Liver (tissue), 9 donors: ENCODE results near the gene VEPH1. TPM values are rescaled to one million over a fixed set of nuclear protein-coding genes. Genes with fewer than 3 reads are reported as not detected.

ENCODE experiments used
- DNase-seq: peaks from one replicate; pipeline ENCODE4 v3.0.0-alpha.2; 2017; ENCODE audit warnings: low spot score
- H3K27ac ChIP-seq, 2 donors: one replicate each; pipeline ENCODE4 v1.7.0; 2013; ENCODE audit warnings: inconsistent platforms in 2 of 2, low read length in 2 of 2, control low read depth in 1 of 2, low read depth in 1 of 2, mild to moderate bottlenecking in 1 of 2
- H3K27me3 ChIP-seq, 4 donors: one replicate each; pipeline versions ENCODE4 v1.6.1 to v1.7.0; 2013; ENCODE audit warnings: low read length in 3 of 4, inconsistent platforms in 1 of 4, mild to moderate bottlenecking in 1 of 4, moderate library complexity in 1 of 4; ENCODE audit not compliant: control insufficient read depth in 4 of 4, insufficient read depth in 4 of 4
- H3K36me3 ChIP-seq, 4 donors: one replicate each; pipeline versions ENCODE4 v1.6.1 to v1.7.0; 2013; ENCODE audit warnings: low read length in 3 of 4, mild to moderate bottlenecking in 3 of 4, low read depth in 1 of 4, moderate library complexity in 1 of 4; ENCODE audit not compliant: control insufficient read depth in 4 of 4, insufficient read depth in 3 of 4
- H3K4me1 ChIP-seq, 4 donors: one replicate each; pipeline versions ENCODE4 v1.6.1 to v1.7.0; 2013; ENCODE audit warnings: low read length in 3 of 4, mild to moderate bottlenecking in 3 of 4, moderate library complexity in 1 of 4; ENCODE audit not compliant: control insufficient read depth in 4 of 4, insufficient read depth in 4 of 4
- H3K4me3 ChIP-seq, 3 donors: one replicate each; pipeline versions ENCODE4 v1.6.1 to v1.7.0; 2013; ENCODE audit warnings: low read length in 3 of 3, control low read depth in 1 of 3, low read depth in 1 of 3, mild to moderate bottlenecking in 1 of 3
- H3K9ac ChIP-seq, 2 donors: one replicate each; pipeline ENCODE4 v1.7.0; 2013; ENCODE audit warnings: low read length in 2 of 2, mild to moderate bottlenecking in 2 of 2, moderate library complexity in 2 of 2, control low read depth in 1 of 2, low read depth in 1 of 2
- H3K9me3 ChIP-seq, 4 donors: one replicate each; pipeline versions ENCODE4 v1.6.1 to v1.7.0; 2013; ENCODE audit warnings: low read length in 3 of 4; ENCODE audit not compliant: control insufficient read depth in 4 of 4
- ATF3 ChIP-seq: IDR thresholded peaks from 2 replicates; pipeline ENCODE4 v1.6.1; 2016; ENCODE audit warnings: antibody characterized with exemption
- CTCF ChIP-seq: fragments of 150-350 bp; IDR thresholded peaks from 2 replicates; pipeline ENCODE4 v1.5.1; 2017; ENCODE audit warnings: improper control_type of control experiment, low read depth, low read length; ENCODE audit not compliant: missing input control
- EGR1 ChIP-seq, 2 donors: IDR thresholded peaks; 2 replicates each; pipeline ENCODE4 v1.6.1; 2016 to 2018; ENCODE audit warnings: antibody characterized with exemption in 2 of 2, low read depth in 2 of 2
- FOXA1 ChIP-seq: IDR thresholded peaks from 2 replicates; pipeline ENCODE4 v1.6.1; 2016; ENCODE audit warnings: antibody characterized with exemption
- FOXA2 ChIP-seq: IDR thresholded peaks from 2 replicates; pipeline ENCODE4 v1.6.1; 2016; ENCODE audit warnings: antibody characterized with exemption
- GABPA ChIP-seq, 2 donors: IDR thresholded peaks in 1 of 2; conservative IDR thresholded peaks in 1 of 2; 2 replicates each; pipeline ENCODE4 v1.6.1; 2016; ENCODE audit warnings: antibody characterized with exemption in 2 of 2, mild to moderate bottlenecking in 1 of 2, moderate library complexity in 1 of 2
- HNF4A ChIP-seq, 2 donors: conservative IDR thresholded peaks; 2 replicates each; pipeline ENCODE4 v1.6.1; 2016; ENCODE audit warnings: antibody characterized with exemption in 2 of 2, mild to moderate bottlenecking in 2 of 2
- HNF4G ChIP-seq: IDR thresholded peaks from 2 replicates; pipeline ENCODE4 v1.6.1; 2016; ENCODE audit warnings: antibody characterized with exemption
- JUND ChIP-seq, 2 donors: IDR thresholded peaks; 2 replicates each; pipeline ENCODE4 v1.6.1; 2016; ENCODE audit warnings: antibody characterized with exemption in 2 of 2
- MAX ChIP-seq: IDR thresholded peaks from 2 replicates; pipeline ENCODE4 v1.6.1; 2016; ENCODE audit warnings: antibody characterized with exemption
- NR2F2 ChIP-seq: IDR thresholded peaks from 2 replicates; pipeline ENCODE4 v1.6.1; 2016; ENCODE audit warnings: antibody characterized with exemption
- RAD21 ChIP-seq, 2 donors: IDR thresholded peaks; 2 replicates each; pipeline ENCODE4 v1.6.1; 2016; ENCODE audit warnings: antibody characterized with exemption in 2 of 2, mild to moderate bottlenecking in 2 of 2
- REST ChIP-seq: IDR thresholded peaks from 2 replicates; pipeline ENCODE4 v1.6.1; 2016; ENCODE audit warnings: antibody characterized with exemption, mild to moderate bottlenecking
- RXRA ChIP-seq, 2 donors: IDR thresholded peaks; 2 replicates each; pipeline ENCODE4 v1.6.1; 2017 to 2018; ENCODE audit warnings: antibody characterized with exemption in 2 of 2, mild to moderate bottlenecking in 1 of 2
- SP1 ChIP-seq: IDR thresholded peaks from 2 replicates; pipeline ENCODE4 v1.6.1; 2018; ENCODE audit warnings: antibody characterized with exemption, mild to moderate bottlenecking
- TAF1 ChIP-seq: conservative IDR thresholded peaks from 2 replicates; pipeline ENCODE4 v1.6.1; 2016; ENCODE audit warnings: antibody characterized with exemption, mild to moderate bottlenecking
- YY1 ChIP-seq: IDR thresholded peaks from 2 replicates; pipeline ENCODE4 v1.6.1; 2016; ENCODE audit warnings: antibody characterized with exemption, mild to moderate bottlenecking
- ZBTB33 ChIP-seq: IDR thresholded peaks from 2 replicates; pipeline ENCODE4 v1.6.1; 2016; ENCODE audit warnings: antibody characterized with exemption
- WGBS: extraction: QIAGEN DNeasy Blood & Tissue Kit; methylation state at CpG from one replicate; pipeline ENCODE4 v1.1.7; 2013; 5-methylcytosine and 5-hydroxymethylcytosine counted together
- polyA plus RNA-seq, 2 donors: library from polyadenylated mRNA; stranded (reverse) in 1 of 2; unstranded in 1 of 2; fragments of 200-250 nt in 1 of 2; fragments of >200 nt in 1 of 2; fragmentation: Nextera tagmentation in 1 of 2; extraction: Ambion mirVana in 1 of 2; gene quantifications; one replicate each; pipeline versions ENCODE4 v1.2.1 to v1.2.3, GENCODE V29; 2013 to 2015
- total RNA-seq, 2 donors: library from RNA; depleted of rRNA; stranded (reverse); fragments of >200 nt; gene quantifications; one replicate each; pipeline ENCODE4 v1.2.3, GENCODE V29; 2014
- donor health status: healthy.
- donor health status: healthy.
- donor health status: healthy.
- donor health status: healthy.
- donor health status: healthy.

Gene VEPH1
- total and polyA plus RNA-seq, 4 donors: 0.60 to 3.3 (median 1.2) TPM

- H3K4me3 ChIP-seq: no peak overlapping the region
- H3K36me3 ChIP-seq: no peaks in the 10 kb centered on the region
- no peaks in the 10 kb centered on the region for H3K4me1 ChIP-seq
- DNase-seq: no peak
- H3K27me3 ChIP-seq: no peaks in the 10 kb centered on the region
- WGBS: 79% methylated on average over 4 of the region's 4 CpGs
- H3K9me3 ChIP-seq: no peaks in the 10 kb centered on the region
- H3K27ac ChIP-seq: no peak overlapping the region
- TF ChIP-seq ATF3: no peak
- TF ChIP-seq RAD21 (IDR thresholded peaks at IDR 0.05): no peak
- TF ChIP-seq GABPA (IDR thresholded peaks at IDR 0.05 in 1 of 2, conservative IDR thresholded peaks at IDR 0.05 in 1 of 2): no peak
- no peak for TF ChIP-seq JUND (IDR thresholded peaks at IDR 0.05)
- TF ChIP-seq FOXA1: no peak
- TF ChIP-seq YY1: no peak
- no peak for TF ChIP-seq NR2F2
- no peak for TF ChIP-seq CTCF
- H3K9ac ChIP-seq: no peak overlapping the region
These were observed 75.3 kb downstream of the VEPH1 start for GRCh38 chr3:157427901-157428300.

- no peaks in the 10 kb centered on the region for H3K36me3 ChIP-seq
- no peak overlapping the region for H3K9ac ChIP-seq
- H3K4me1 ChIP-seq: no peaks in the 10 kb centered on the region
- no peaks in the 10 kb centered on the region for H3K27me3 ChIP-seq
- no peak for TF ChIP-seq RXRA (IDR thresholded peaks at IDR 0.05)
- no peak for TF ChIP-seq GABPA (IDR thresholded peaks at IDR 0.05 in 1 of 2, conservative IDR thresholded peaks at IDR 0.05 in 1 of 2)
- TF ChIP-seq NR2F2: no peak
- TF ChIP-seq EGR1 (IDR thresholded peaks at IDR 0.05; ENCODE audit: low read depth in 2 of 2): no peak
- TF ChIP-seq JUND (IDR thresholded peaks at IDR 0.05): no peak
- TF ChIP-seq HNF4G: no peak
- no peak for TF ChIP-seq ATF3
- TF ChIP-seq REST: no peak
- TF ChIP-seq HNF4A (conservative IDR thresholded peaks at IDR 0.05): no peak
- no peak for TF ChIP-seq RAD21 (IDR thresholded peaks at IDR 0.05)
- no peak for TF ChIP-seq MAX
- no peak for TF ChIP-seq FOXA1
- TF ChIP-seq ZBTB33: no peak
- no peak for TF ChIP-seq CTCF
- TF ChIP-seq FOXA2: no peak
- TF ChIP-seq TAF1: no peak
- no peak for TF ChIP-seq YY1
- no peak for TF ChIP-seq SP1
- H3K27ac ChIP-seq: no peak overlapping the region
- H3K4me3 ChIP-seq: no peak overlapping the region
- peaks cover 0 to 3% (median 0%) of the 10 kb centered on the region in 4 donors for H3K9me3 ChIP-seq
- no peak for DNase-seq
These were observed 79.9 kb downstream of the VEPH1 start for GRCh38 chr3:157423337-157423736.
